ENCODE measurements around the gene ACP5. TPM values are rescaled to one million over a fixed set of nuclear protein-coding genes. Genes with fewer than 3 reads are reported as not detected.

Gene ACP5
- total and polyA plus RNA-seq, 2 of the 4 experiments (the other 2 are of a cell fraction), result 0.54 to 1.2 TPM

DNA sequence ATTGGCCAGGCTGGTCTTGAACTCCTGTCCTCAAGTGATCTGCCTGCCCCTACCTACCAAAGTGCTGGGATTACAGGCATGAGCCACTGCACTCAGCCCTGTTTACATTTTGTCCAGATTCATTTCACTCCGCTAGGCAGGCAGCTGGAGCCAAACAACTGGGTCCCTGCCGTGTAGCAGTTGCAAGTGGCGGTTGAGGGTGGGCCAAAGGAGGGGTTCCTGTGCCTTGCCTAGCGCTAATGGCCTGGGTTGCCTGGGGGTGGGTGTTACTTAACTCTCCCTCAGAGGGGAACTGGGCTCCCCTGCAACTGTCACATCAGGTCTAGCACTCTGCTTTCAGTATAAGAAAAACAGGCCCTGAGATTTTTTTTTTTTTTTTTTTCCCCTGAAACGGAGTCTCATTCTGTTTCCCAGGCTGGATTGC, 7.4 kb downstream of the ACP5 start:
- no CpG with 5 or more reads among the region's 5 CpGs for WGBS, 2 experiments (ENCODE audit: extremely low coverage in 2 of 2, insufficient read length in 1 of 2)
- dilution Hi-C loops (cut with HindIII; ENCODE audit: low sequenced_read_pairs, unreplicated experiment), result no loop called here
- CTCF ChIA-PET, result interaction anchor here (0.6 kb wide), 1 partner anchor 154 kb away, joined by 3 read pairs; no protein-coding TSS in a partner anchor

More for the DNA sequence above, 7.4 kb downstream of the ACP5 start:
- H4K5ac ChIP-seq (ENCODE audit: low read depth, low read length), result no peak overlapping the region
- no peaks in the 10 kb centered on the region for H3K4me1 ChIP-seq (ENCODE audit: control insufficient read depth, insufficient read depth, low read length)
- BruUV-seq (replicated peaks), result no TSS peak
- POLR2A ChIA-PET (ENCODE audit: unreplicated experiment), result no interaction called here
- no peak overlapping the region for H2AFZ ChIP-seq (replicated peaks; ENCODE audit: low read length, poor library complexity)
- DNase-seq (no peak), ATAC-seq (ENCODE audit: low read depth) (no peak)
- no peaks in the 10 kb centered on the region for H3K9me1 ChIP-seq (ENCODE audit: insufficient read depth, low read length)
- TF ChIP-seq, protein P1, sequence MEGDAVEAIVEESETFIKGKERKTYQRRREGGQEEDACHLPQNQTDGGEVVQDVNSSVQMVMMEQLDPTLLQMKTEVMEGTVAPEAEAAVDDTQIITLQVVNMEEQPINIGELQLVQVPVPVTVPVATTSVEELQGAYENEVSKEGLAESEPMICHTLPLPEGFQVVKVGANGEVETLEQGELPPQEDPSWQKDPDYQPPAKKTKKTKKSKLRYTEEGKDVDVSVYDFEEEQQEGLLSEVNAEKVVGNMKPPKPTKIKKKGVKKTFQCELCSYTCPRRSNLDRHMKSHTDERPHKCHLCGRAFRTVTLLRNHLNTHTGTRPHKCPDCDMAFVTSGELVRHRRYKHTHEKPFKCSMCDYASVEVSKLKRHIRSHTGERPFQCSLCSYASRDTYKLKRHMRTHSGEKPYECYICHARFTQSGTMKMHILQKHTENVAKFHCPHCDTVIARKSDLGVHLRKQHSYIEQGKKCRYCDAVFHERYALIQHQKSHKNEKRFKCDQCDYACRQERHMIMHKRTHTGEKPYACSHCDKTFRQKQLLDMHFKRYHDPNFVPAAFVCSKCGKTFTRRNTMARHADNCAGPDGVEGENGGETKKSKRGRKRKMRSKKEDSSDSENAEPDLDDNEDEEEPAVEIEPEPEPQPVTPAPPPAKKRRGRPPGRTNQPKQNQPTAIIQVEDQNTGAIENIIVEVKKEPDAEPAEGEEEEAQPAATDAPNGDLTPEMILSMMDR (conservative IDR thresholded peaks at IDR 0.05; ENCODE audit: low read depth, low read length), result no peak
- TF ChIP-seq RCOR1 (IDR thresholded peaks at IDR 0.05; ENCODE audit: insufficient replicate concordance, low read length), result no peak
- TF ChIP-seq MXI1 (IDR thresholded peaks at IDR 0.05; ENCODE audit: borderline replicate concordance, low read depth, low read length), result no peak
- no peak for TF ChIP-seq BHLHE40 (IDR thresholded peaks at IDR 0.05; ENCODE audit: low read depth, low read length)
- no peak for TF ChIP-seq POLR2A (IDR thresholded peaks at IDR 0.05; ENCODE audit: low read depth, low read length)
- TF ChIP-seq, protein P2, sequence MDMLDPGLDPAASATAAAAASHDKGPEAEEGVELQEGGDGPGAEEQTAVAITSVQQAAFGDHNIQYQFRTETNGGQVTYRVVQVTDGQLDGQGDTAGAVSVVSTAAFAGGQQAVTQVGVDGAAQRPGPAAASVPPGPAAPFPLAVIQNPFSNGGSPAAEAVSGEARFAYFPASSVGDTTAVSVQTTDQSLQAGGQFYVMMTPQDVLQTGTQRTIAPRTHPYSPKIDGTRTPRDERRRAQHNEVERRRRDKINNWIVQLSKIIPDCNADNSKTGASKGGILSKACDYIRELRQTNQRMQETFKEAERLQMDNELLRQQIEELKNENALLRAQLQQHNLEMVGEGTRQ (IDR thresholded peaks at IDR 0.05; ENCODE audit: low read depth, low read length), result no peak
- no peak for TF ChIP-seq RFX5 (IDR thresholded peaks at IDR 0.05; ENCODE audit: low read depth, low read length)
- no peak for TF ChIP-seq CHD1 (IDR thresholded peaks at IDR 0.05; ENCODE audit: low read depth, low read length)
- no peak for TF ChIP-seq CEBPB (IDR thresholded peaks at IDR 0.05; ENCODE audit: low read depth, low read length)
- TF ChIP-seq RAD21 (IDR thresholded peaks at IDR 0.05; ENCODE audit: low read length), result no peak
- no peak for TF ChIP-seq MAFK (IDR thresholded peaks at IDR 0.05; ENCODE audit: low read depth, low read length)
- TF ChIP-seq FOS (IDR thresholded peaks at IDR 0.05; ENCODE audit: low read depth, low read length), result no peak
- TF ChIP-seq SMC3 (IDR thresholded peaks at IDR 0.05; ENCODE audit: low read depth, low read length), result no peak
- no peak for TF ChIP-seq NFE2L2 (IDR thresholded peaks at IDR 0.05; ENCODE audit: low read depth, low read length)
- TF ChIP-seq MAZ (IDR thresholded peaks at IDR 0.05; ENCODE audit: borderline replicate concordance, low read depth, low read length), result no peak
- TF ChIP-seq, protein P3, sequence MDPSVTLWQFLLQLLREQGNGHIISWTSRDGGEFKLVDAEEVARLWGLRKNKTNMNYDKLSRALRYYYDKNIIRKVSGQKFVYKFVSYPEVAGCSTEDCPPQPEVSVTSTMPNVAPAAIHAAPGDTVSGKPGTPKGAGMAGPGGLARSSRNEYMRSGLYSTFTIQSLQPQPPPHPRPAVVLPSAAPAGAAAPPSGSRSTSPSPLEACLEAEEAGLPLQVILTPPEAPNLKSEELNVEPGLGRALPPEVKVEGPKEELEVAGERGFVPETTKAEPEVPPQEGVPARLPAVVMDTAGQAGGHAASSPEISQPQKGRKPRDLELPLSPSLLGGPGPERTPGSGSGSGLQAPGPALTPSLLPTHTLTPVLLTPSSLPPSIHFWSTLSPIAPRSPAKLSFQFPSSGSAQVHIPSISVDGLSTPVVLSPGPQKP (IDR thresholded peaks at IDR 0.05; ENCODE audit: borderline replicate concordance, low read depth, low read length), result no peak
- no peaks in the 10 kb centered on the region for H4K20me1 ChIP-seq (ENCODE audit: insufficient read depth, low read length)
- no peak overlapping the region for H3K56ac ChIP-seq (ENCODE audit: extremely low read depth, insufficient read depth, low read length)
- H2BK15ac ChIP-seq (ENCODE audit: low read depth, low read length), result no peak overlapping the region
- no peak overlapping the region for H2BK5ac ChIP-seq (ENCODE audit: low read depth, low read length, poor library complexity, severe bottlenecking)
- no peak overlapping the region for H3K27ac ChIP-seq (ENCODE audit: insufficient read depth, low read length)
- H3K23ac ChIP-seq (ENCODE audit: low read depth, low read length), result no peak overlapping the region
- H3K27me3 ChIP-seq (ENCODE audit: control insufficient read depth, insufficient read depth, low read length), result no peaks in the 10 kb centered on the region
- no peak overlapping the region for H3K14ac ChIP-seq (replicated peaks; ENCODE audit: low read depth, low read length)
- no peaks in the 10 kb centered on the region for H3K36me3 ChIP-seq (ENCODE audit: control insufficient read depth, insufficient read depth, low read length)
- H3K4ac ChIP-seq (ENCODE audit: low read depth, low read length), result no peak overlapping the region
- in situ Hi-C loops (cut with MboI; ENCODE audit: low sequenced_read_pairs) (no loop called here), intact Hi-C loops (cut with micrococcal nuclease) (no loop called here)
- no peak overlapping the region for H3K18ac ChIP-seq (ENCODE audit: low read depth, low read length)
- H3K9me3 ChIP-seq (ENCODE audit: control insufficient read depth, insufficient read depth, low read length), result no peaks in the 10 kb centered on the region
- no peak overlapping the region for H2AK9ac ChIP-seq (replicated peaks; ENCODE audit: low read depth, low read length, poor library complexity)
- H4K8ac ChIP-seq (ENCODE audit: low read depth in 2 of 2, low read length in 2 of 2), result no peak overlapping the region
- H4K91ac ChIP-seq (ENCODE audit: insufficient read depth, low read depth, low read length), result no peak overlapping the region
- H3K4me2 ChIP-seq (ENCODE audit: low read depth, low read length), result no peak overlapping the region
- no peak overlapping the region for H2BK20ac ChIP-seq (ENCODE audit: low read depth, low read length)
- H3K9ac ChIP-seq (ENCODE audit: low read depth, low read length), result no peak overlapping the region
- no peaks in the 10 kb centered on the region for H3K79me1 ChIP-seq (ENCODE audit: low read depth in 1 of 2, low read length in 2 of 2)
- no peak overlapping the region for H3K4me3 ChIP-seq (ENCODE audit: insufficient read depth, low read depth, low read length)
- H2AK5ac ChIP-seq (ENCODE audit: low read depth, low read length), result no peak overlapping the region
- no peak overlapping the region for H2BK120ac ChIP-seq (ENCODE audit: low read depth, low read length)

All from IMR-90 (cell line).